Pancreas (tissue), 10 donors: Measurements from ENCODE around the gene POMGNT1. TPM values are rescaled to one million over a fixed set of nuclear protein-coding genes. Genes with fewer than 3 reads are reported as not detected.
"Not testable (repeated sequence)": the region's sequence is repeated elsewhere in the genome, so short reads cannot be mapped to it uniquely, and the experiment has no call there.

ENCODE experiments used
- ATAC-seq, 4 donors: fragments of 200-7000 bp; cut with Tn5 transposase; one replicate each; pipeline versions ENCODE4 v1.8.0 to v1.9.1; 2020; ENCODE audit warnings: mild to moderate bottlenecking in 4 of 4, moderate library complexity in 4 of 4
- DNase-seq, 6 donors: peaks; one replicate each; pipeline ENCODE4 v3.0.0-alpha.2; 2020
- FAIRE-seq: peaks from 2 replicates; lab custom pipeline; 2012; peaks lifted over from hg19 to GRCh38; lab: Jason Lieb, UNC
- H3K27ac ChIP-seq, 4 donors: fragments of 200-600 bp; sonication (generic); 1 replicate in 3 of 4; 2 replicates in 1 of 4; pipeline versions ENCODE4 v1.5.0 to v1.8.0; 2020
- H3K27me3 ChIP-seq, 4 donors: fragments of 200-600 bp; one replicate each; pipeline ENCODE4 v1.8.0; 2021
- H3K36me3 ChIP-seq, 3 donors: fragments of 200-600 bp; sonication (generic) in 1 of 3; one replicate each; pipeline versions ENCODE4 v1.5.0 to v1.8.0; 2020 to 2021
- H3K4me1 ChIP-seq, 3 donors: fragments of 200-600 bp; one replicate each; pipeline ENCODE4 v1.8.0; 2021
- H3K4me3 ChIP-seq, 4 donors: fragments of 200-600 bp; sonication (generic) in 2 of 4; one replicate each; pipeline versions ENCODE4 v1.5.0 to v1.8.0; 2020 to 2021
- H3K9me3 ChIP-seq, 4 donors: fragments of 200-600 bp; one replicate each; pipeline ENCODE4 v1.8.0; 2021
- WGBS, 2 donors: extraction: QIAGEN DNeasy Blood & Tissue Kit; methylation state at CpG; one replicate each; pipeline ENCODE4 v1.1.7; 2013; 5-methylcytosine and 5-hydroxymethylcytosine counted together
- intact Hi-C, 3 donors: fragments of 100-400 bp; cut with DNase I; formaldehyde crosslinking; loops; one replicate each; pipeline versions ENCODE4 v1.11.1 to v1.14.2; 2022
- polyA plus RNA-seq, 2 donors: library from polyadenylated mRNA; stranded (reverse); fragments of 200-250 nt; gene quantifications; one replicate each; pipeline ENCODE4 v1.2.3, GENCODE V29; 2013
- total RNA-seq, 6 donors: library from RNA; stranded (reverse); fragmentation: NEBNext Ultra II Directional in 4 of 6; extraction: Animal tissue kit (Norgen Biotek cat#: 25700) in 4 of 6; gene quantifications; one replicate each; pipeline versions ENCODE4 v1.2.1 to v1.2.4, GENCODE V29; 2021 to 2023
- TF ChIP-seq, protein P1 (sequence below), 4 donors: fragments of 200-600 bp; sonication (generic) in 3 of 4; IDR thresholded peaks; one replicate each; pipeline versions ENCODE4 v1.5.0 to v1.8.0; 2021; ENCODE audit warnings: antibody characterized with exemption in 4 of 4
- donor health status: healthy with polysubstance abuse.
- donor health status: DM: no; HTN: no; CAD: no; lungs with moderate emphysema.
- donor health status: DM: no; HTN: no; CAD: no.
- donor health status: control.
- donor health status: control.
- donor health status: Bipolar disorder and iron deficiency.
- donor health status: DM: yes; HTN: yes; CAD: no.
- donor health status: DM: no; HTN: no; CAD: no.
- donor health status: DM: no; HTN: no; CAD: no.
- donor health status: DM: yes; HTN: yes; CAD: no.

The POMGNT1 gene
- 10 to 100 TPM; 23.5 to 40.6 (median 32.9) TPM for total RNA-seq
- 10 to 100 TPM; 40.9 to 59.2 TPM for polyA plus RNA-seq

- ATAC-seq (peak; percentile 91 to 95 (median 94)), FAIRE-seq (no peak), DNase-seq (peak in 5 of 6 donors; percentile 51 to 90 (median 72))
- intact Hi-C loops, result no loop called here
- peaks cover 0 to 13% (median 9%) of the 10 kb centered on the region in 3 donors for H3K4me1 ChIP-seq
- 0% methylated on average over 49 to 67 of the region's 67 CpGs for WGBS, 2 donors
- peak within 1 kb of the TSS; percentile 65 to 85 (median 76) for H3K4me3 ChIP-seq
- H3K9me3 ChIP-seq, result no peaks in the 10 kb centered on the region
- no peaks in the 10 kb centered on the region for H3K27me3 ChIP-seq
- H3K36me3 ChIP-seq, result no peaks in the 10 kb centered on the region
- TF ChIP-seq, protein P1, sequence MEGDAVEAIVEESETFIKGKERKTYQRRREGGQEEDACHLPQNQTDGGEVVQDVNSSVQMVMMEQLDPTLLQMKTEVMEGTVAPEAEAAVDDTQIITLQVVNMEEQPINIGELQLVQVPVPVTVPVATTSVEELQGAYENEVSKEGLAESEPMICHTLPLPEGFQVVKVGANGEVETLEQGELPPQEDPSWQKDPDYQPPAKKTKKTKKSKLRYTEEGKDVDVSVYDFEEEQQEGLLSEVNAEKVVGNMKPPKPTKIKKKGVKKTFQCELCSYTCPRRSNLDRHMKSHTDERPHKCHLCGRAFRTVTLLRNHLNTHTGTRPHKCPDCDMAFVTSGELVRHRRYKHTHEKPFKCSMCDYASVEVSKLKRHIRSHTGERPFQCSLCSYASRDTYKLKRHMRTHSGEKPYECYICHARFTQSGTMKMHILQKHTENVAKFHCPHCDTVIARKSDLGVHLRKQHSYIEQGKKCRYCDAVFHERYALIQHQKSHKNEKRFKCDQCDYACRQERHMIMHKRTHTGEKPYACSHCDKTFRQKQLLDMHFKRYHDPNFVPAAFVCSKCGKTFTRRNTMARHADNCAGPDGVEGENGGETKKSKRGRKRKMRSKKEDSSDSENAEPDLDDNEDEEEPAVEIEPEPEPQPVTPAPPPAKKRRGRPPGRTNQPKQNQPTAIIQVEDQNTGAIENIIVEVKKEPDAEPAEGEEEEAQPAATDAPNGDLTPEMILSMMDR (IDR thresholded peaks at IDR 0.05), result no peak
- peak within 1 kb of the TSS; percentile 35 to 72 (median 50) for H3K27ac ChIP-seq
These were observed at the start of gene POMGNT1 for GRCh38 chr1:46197964-46198811. Gene POMGNT1, minus strand, starts transcription at chr1:46198434. Its CDS starts 613 bp downstream, at chr1:46197821.

DNA sequence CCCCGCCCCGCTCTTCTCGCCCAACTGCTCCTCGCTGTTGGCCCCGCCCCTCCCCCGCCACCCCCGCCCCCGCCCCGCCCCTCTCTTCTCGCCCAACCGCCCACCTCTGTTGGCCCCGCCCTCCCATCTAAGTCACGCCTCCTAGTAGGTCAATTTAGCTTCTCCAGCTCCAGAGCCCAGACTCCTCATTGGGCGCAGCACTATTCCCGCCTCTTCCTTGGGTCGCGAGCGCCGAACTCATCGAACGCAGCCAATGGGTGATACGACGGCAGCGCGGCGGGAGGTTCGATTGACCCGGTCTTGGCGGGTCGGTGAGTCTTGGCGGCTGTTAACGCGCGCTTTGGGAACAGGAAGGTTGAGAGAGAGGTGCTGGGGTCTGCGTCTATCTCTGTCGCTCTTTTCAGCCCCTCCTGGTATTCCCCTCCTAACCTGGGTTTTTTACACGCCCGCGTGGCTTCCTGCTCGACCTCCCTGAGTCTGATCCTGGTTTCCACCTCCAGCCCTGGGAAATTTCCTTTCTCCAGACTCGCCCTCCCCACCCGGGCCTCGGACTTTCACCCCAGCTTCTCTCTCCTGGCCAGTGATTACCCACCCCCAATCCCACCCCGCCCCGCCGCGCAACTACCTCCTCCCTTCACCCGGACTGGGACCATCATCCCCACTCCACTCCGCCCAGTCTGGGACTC is 49.3 kb upstream of the POMGNT1 start, which contains the start of gene RAD54L:
TSS of gene RAD54L (plus strand) at position 328 of the 686 bp plus-strand sequence. CDS start 643 bp downstream, outside the sequence.
- TF ChIP-seq, protein P1 (IDR thresholded peaks at IDR 0.05), result no peak
- intact Hi-C loops, result loop anchor here in 1 of 3 donors (10.0 kb wide), 1 partner anchor 97 kb away; the partner anchor contains the start of gene NSUN4
- Histone ChIP-seq H3K27ac (peak within 1 kb of the TSS in 3 of 4 donors; percentile 57 to 84 (median 76)), H3K27me3 (no peaks in the 10 kb centered on the region), H3K4me3 (peak within 1 kb of the TSS; percentile 29 to 65 (median 40)), H3K36me3 (no peaks in the 10 kb centered on the region), H3K4me1 (no peaks in the 10 kb centered on the region), H3K9me3 (no peaks in the 10 kb centered on the region)
- 2 to 3% methylated on average over 41 to 44 of the region's 49 CpGs for whole genome bisulfite sequencing, 2 donors
- ATAC-seq (peak; percentile 93 to 98 (median 96)), DNase-seq (peak; percentile 93 to 99 (median 98)), FAIRE-seq (no peak)

DNA sequence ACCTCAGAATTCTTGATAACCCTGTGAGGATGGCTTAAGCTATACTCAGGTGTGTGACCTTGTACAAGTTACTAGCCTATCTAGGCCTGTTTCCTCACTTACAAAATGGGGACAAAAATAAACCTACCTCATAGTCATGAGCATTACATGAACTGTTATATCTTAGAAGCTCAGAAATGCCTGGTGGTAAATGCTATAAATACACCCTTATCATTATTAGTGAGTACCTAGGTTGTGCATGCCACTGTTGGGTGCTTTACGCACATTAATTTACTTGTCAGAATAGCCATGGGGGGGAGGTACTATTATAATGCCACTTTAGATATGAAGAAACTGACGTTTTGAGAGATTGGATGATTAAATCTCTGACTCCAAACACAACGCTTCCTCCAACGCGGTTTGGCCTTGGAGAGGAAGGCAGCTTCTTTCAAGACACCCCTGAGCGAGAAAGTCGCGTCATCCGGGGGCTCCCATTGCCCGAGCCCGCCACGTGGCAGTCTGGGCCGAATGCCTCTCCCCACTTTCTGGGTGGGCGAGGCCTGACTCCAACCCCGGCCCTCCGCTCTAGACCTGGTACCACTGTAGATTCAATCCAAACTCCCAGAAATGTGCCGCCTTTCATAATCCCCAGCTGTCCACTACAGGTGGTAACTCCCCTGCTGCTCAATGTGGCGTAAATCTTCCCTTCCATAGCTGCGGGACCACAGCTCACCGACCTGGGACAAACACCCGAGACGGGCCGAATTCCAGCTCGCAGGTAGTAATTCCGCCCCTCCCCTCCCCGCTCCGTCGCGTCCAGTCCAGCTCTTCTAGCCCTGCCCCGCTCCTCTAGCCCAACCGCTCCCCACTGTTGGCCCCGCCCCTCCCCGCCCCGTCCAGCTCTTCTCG is 48.6 kb upstream of the POMGNT1 start:
- intact Hi-C loops, result loop anchor here in 1 of 3 donors (10.0 kb wide), 1 partner anchor 98 kb away; the partner anchor contains the start of gene NSUN4
- DNase-seq (peak in 1 of 6 donors; percentile 66), ATAC-seq (peak; percentile 86 to 92 (median 92)), FAIRE-seq (no peak)
- H3K27ac ChIP-seq, result peak overlapping the region in 3 of 4 donors; percentile 57 to 84 (median 76)
- TF ChIP-seq, protein P1 (IDR thresholded peaks at IDR 0.05), result no peak
- no peaks in the 10 kb centered on the region for H3K9me3 ChIP-seq
- no peaks in the 10 kb centered on the region for H3K36me3 ChIP-seq
- peak overlapping the region; percentile 29 to 65 (median 40) for H3K4me3 ChIP-seq
- H3K4me1 ChIP-seq, result no peaks in the 10 kb centered on the region
- 2 to 3% methylated on average over 34 to 35 of the region's 35 CpGs for WGBS, 2 donors
- no peaks in the 10 kb centered on the region for H3K27me3 ChIP-seq

DNA sequence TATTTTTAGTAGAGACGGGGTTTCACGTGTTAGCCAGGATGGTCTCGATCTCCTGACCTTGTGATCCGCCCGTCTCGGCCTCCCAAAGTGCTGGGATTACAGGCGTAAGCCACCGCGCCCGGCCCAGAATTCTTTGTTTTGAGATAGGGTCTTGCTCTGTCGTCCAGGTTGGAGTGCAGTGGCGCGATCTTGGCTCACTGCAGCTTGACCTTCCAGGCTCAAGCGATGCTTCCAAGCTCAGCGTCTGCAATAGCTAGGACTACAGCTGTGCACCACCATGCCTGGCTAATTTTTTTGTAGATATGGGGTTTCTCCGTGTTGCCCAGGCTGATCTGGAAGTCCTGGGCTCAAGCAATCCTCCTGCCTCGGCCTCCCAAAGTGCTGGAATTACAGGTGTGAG is 47.9 kb upstream of the POMGNT1 start:
- H3K27me3 ChIP-seq, H3K4me1 ChIP-seq, H3K4me3 ChIP-seq, H3K36me3 ChIP-seq, H3K27ac ChIP-seq, H3K9me3 ChIP-seq, ATAC-seq, FAIRE-seq: not testable (repeated sequence)
- DNase-seq, result peak in 1 of 6 donors; percentile 23
- intact Hi-C loops, result loop anchor here in 1 of 3 donors (10.0 kb wide), 1 partner anchor 99 kb away; the partner anchor contains the start of gene NSUN4
- 90% methylated on average over 16 to 17 of the region's 17 CpGs for WGBS, 2 donors
